Bronchial smooth muscle cell (primary cell): ENCODE data around the gene BUD13. TPM values are rescaled to one million over a fixed set of nuclear protein-coding genes. Genes with fewer than 3 reads are reported as not detected.

Experiments
- total RNA-seq: library from RNA; depleted of rRNA; stranded (reverse); fragments of >200 nt; gene quantifications from 2 replicates; pipeline ENCODE4 v1.2.1, GENCODE V29; 2014

Gene BUD13, protein sequence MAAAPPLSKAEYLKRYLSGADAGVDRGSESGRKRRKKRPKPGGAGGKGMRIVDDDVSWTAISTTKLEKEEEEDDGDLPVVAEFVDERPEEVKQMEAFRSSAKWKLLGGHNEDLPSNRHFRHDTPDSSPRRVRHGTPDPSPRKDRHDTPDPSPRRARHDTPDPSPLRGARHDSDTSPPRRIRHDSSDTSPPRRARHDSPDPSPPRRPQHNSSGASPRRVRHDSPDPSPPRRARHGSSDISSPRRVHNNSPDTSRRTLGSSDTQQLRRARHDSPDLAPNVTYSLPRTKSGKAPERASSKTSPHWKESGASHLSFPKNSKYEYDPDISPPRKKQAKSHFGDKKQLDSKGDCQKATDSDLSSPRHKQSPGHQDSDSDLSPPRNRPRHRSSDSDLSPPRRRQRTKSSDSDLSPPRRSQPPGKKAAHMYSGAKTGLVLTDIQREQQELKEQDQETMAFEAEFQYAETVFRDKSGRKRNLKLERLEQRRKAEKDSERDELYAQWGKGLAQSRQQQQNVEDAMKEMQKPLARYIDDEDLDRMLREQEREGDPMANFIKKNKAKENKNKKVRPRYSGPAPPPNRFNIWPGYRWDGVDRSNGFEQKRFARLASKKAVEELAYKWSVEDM
- 9.1 and 11.2 TPM in 2 replicates for total RNA-seq

GRCh38 chr11:116772443-116773202, at the start of gene BUD13:
Gene BUD13 (minus strand): TSS chr11:116772987. CDS start chr11:116772964, 23 bp downstream.

GRCh38 chr11:116791813-116792143, 19.0 kb upstream of the BUD13 start, which contains the start of gene APOA5:
Gene APOA5 (minus strand): TSS chr11:116791879. CDS start chr11:116791860, 19 bp downstream.

DNA sequence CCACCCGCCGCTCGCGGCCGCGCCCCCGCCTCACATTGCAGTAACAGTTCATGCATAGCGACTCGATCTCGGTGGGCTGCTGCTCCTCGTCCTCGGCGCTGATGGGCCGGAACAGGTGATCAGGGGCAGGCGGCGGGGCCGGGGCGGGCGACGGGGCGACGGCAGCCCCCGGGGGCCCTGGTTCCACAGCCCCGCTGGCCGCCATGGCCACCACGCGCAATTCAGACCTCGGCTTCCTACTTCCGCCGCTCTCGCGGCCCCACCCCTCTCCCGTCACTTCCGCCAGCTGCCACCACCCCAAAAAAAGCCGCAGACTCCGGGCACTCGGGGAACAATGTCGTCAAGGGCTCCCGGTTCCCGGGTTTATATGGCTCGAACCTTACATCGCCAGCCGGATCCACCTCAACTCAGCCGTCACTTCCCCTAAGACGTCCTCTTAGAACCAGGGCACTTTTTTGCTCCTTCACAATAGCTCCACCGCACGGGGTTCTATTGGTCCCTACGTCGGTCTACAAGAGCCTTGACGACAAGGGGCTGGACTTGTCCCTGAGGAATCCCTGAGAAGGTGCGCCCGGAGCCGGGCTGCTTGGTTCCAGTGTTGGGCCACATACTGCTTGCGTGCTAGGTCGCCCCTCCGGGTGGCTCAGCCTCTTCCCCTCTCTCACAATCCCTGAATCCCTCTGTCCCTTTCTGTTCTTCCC, 15.1 kb upstream of the BUD13 start, which contains the start of gene ZPR1:
Gene ZPR1 (minus strand): TSS at position 238 of the 701 bp plus-strand sequence. CDS start 33 bp downstream, at position 205.

Other genes with a start within 250 kb of the BUD13 start
- gene ZPR1, start 15.0 kb upstream of the BUD13 start, total RNA-seq = 17.2 and 24.0 TPM in 2 replicates
- under 0.01 TPM in 1 of 2 replicates, not detected in the other for gene APOA5, start 18.9 kb upstream of the BUD13 start, total RNA-seq
- not detected in 2 replicates for gene APOA4, start 50.3 kb upstream of the BUD13 start, total RNA-seq
- not detected in 2 replicates for gene APOC3, start 56.9 kb upstream of the BUD13 start, total RNA-seq
- gene APOA1, start 64.6 kb upstream of the BUD13 start, total RNA-seq = 0.69 TPM in 1 of 2 replicates, not detected in the other